Bone marrow (tissue), 2 donors: Measurements from ENCODE around the gene APOD.
A peak's percentile ranks its signal among the peaks of the same experiment; 100 is the strongest.

Experiments used
- DNase-seq, 2 donors: peaks; one replicate each; lab custom pipeline; 2025; lab: John Stamatoyannopoulos, UW

The APOD gene

GRCh38 chr3:195553268-195553667 lies 30.5 kb downstream of the APOD start:
- no peak for DNase-seq

GRCh38 chr3:195551381-195551978 lies 32.3 kb downstream of the APOD start:
- no peak for DNase-seq

DNA sequence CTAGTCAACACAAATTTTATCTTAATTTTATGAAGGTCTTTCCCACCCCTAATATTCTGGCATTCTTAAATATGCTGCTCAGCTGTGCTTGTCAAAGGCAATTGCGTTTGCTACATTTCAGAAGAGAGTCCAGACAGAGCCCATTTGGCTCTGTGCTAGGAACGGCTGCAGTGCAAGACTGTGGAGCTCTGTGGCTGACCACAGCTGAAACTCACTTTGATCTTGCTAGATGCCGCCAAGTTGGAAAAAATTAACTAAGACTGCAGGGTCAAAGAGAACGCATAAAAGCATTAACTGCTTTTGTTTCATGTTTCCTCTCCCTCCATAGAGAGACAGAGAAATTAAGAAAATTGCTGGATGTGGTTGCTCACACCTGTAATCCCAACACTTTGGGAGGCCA lies 33.0 kb downstream of the APOD start:
- DNase-seq: no peak

DNA sequence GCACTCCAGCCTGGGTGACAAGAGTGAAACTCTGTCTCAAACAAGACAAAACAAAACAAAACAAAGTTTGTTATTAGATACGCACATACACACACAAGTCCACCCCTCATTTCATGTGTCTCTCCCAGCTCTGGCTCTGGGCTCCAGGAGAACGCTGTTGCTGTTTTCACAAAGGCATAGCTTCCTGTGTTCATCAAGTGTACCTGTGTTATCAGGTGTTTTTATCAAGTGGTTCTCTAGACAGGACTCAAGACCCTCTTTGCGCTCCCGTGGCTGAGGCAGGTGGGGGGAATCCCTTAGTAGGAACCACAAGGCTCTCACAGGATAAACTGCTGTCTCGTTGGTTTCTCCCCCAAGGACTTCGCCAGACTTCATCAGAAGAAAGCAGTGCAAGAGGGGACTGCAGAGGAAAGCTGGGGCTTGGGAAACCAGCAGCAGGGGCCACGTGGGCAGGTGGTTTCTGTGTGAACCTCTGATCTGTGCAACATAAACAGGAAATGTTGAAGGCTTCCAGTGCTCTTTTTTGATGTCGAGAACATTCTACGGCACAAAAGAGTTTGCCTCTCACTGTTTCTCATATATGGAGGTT lies 33.7 kb downstream of the APOD start:
- DNase-seq: no peak

GRCh38 chr3:195548987-195549386 lies 34.8 kb downstream of the APOD start:
- DNase-seq: no peak

GRCh38 chr3:195548501-195548900 lies 35.2 kb downstream of the APOD start:
- no peak for DNase-seq

DNA sequence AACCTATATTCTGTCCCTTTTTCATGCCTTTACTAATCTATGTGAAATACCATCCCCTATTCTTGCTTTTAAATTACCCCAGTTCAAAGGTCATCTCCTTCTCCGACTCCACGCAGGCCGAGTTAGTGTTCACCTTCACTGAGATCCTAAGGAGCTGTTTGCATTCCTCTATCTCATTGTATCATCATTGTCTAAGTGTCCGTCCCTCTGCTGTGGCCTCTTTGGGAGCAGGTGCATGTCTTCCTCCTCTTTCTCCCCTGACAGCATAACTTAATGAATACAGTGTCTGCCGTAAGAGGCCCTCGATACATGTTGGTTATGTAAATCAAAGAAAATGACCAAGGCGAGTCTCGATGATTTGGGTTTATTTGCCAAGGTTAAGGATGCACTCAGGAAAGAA lies 35.7 kb downstream of the APOD start:
- DNase-seq: no peak

GRCh38 chr3:195546130-195546560 lies 37.6 kb downstream of the APOD start:
- no peak for DNase-seq

GRCh38 chr3:195544634-195545033 lies 39.1 kb downstream of the APOD start:
- DNase-seq: no peak

GRCh38 chr3:195544230-195544536 lies 39.6 kb downstream of the APOD start:
- no peak for DNase-seq

DNA sequence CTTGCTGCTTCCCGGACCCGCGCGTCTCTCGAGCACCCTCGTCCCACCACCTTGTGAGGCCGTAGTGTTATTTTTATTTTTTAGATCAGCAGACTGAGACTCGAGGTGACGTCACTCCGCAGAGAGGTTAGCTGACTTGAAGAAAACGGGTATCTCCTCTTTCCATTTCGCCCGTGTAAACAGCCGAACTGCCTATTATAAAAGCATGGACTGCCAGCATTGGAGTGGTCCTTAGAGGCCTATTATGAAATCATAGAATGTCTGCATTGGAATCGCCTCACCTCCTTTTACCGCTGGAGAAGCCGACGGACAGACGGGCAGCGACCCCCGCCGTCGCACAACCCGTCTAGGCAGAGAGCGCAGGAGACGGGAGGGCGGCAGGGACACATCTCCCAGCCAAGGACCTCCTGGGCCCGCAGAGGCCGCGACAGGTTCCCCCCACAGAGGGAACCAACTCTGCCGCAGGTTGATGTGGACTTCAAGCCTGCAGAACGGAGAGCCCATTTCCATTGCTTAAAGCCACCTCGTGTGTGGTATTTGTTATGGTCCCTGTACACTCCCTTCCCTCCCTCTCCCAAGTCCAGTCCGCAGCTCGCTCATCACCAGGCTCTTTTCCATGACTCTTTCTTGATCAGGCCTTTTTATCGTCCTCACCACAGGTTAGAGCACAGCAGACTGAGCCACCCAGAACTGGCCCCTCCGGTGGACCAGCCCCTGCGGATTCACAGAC lies 40.1 kb downstream of the APOD start:
- DNase-seq: no peak

DNA sequence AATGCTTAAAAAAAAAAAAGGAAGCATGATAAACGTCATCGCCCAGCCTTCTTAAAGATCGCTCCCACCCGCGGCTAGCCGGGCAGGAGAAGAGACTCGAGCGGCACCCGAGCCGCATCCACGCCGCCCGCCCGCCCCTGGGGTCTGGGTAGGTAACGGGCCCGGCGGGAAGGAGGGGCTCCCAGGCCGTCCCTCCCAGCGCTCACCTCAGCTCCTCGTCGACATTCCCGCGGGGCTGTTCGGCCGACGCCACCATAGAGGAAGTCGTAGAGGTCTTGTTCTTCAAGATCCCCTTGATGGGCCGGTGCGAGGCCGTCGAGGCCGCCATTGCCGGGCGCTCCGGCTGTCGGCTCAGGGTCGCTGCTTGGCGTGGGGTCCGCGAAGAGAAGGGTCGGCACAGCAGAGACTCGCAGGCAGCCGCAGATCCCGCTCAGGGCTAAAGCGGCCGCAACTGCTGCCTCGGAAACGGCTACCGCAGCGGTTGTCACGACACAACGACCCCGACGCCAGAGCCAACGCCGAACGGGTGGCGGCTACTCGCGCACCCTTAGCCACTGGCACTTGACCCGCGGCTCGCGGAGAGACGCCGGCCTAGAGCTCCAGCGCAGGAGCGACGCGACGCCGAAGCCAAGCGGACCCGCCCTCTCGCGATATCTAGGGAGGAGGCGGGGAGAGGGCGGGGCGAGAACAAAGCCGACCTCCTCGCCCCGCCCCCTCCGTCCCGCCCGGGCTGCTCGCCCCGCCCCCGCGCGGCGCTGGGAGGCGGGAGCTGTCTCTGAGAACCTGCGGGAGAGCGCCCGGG lies 40.8 kb downstream of the APOD start, which contains the start of gene PPP1R2:
TSS of gene PPP1R2 (minus strand) at position 628 of the 802 bp plus-strand sequence. CDS start at position 328, 300 bp downstream.
- DNase-seq: peak; percentile 53 to 70

GRCh38 chr3:195542316-195542697 lies 41.4 kb downstream of the APOD start:
- DNase-seq: no peak

GRCh38 chr3:195540511-195540910 lies 43.2 kb downstream of the APOD start:
- DNase-seq: no peak

- no peak for DNase-seq
Measured at GRCh38 chr3:195540027-195540426, 43.7 kb downstream of the APOD start.

DNA sequence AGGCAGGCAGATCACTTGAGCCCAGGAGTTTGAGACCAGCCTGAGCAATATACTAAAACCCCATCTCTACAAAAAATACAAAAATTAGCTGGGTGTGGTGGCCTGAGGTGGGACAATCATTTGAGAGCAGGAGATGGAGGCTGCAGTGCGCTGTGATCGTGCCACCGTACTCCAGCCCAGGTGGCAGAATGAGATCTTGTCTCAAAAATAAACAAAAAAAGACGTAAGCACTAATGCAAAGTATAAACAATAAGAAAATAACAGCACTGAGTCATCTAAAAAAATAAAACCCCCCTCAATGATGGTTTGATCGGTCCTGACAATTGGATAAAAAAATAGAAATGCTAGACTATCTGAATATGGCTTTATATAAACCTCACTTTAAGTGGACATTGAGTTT lies 44.3 kb downstream of the APOD start:
- no peak for DNase-seq

- no peak for DNase-seq
Measured at GRCh38 chr3:195537995-195538394, 45.7 kb downstream of the APOD start.

DNA sequence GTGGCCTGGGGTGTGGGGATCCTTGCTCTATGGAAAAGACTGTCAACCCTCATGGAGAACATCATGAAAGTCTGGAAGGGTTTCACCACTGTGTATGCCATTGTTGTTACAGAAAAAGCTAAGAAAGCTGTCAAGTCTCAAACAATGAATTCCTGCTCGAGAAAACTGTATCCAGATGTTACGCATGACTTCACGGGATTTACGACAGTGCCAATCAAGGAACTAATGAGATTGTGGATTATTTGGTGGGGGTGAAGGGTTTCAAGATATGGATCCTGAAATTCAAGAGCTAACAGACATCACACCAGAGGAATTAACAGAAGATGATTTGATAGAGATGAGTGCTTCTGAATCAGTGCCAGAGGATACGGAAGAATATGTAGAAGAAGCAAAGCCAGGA lies 48.4 kb downstream of the APOD start:
- no peak for DNase-seq

- DNase-seq: no peak
Measured at GRCh38 chr3:195532834-195533233, 50.9 kb downstream of the APOD start.

- no peak for DNase-seq
Measured at GRCh38 chr3:195532345-195532744, 51.4 kb downstream of the APOD start.

- no peak for DNase-seq
Measured at GRCh38 chr3:195531683-195532082, 52.1 kb downstream of the APOD start.

DNA sequence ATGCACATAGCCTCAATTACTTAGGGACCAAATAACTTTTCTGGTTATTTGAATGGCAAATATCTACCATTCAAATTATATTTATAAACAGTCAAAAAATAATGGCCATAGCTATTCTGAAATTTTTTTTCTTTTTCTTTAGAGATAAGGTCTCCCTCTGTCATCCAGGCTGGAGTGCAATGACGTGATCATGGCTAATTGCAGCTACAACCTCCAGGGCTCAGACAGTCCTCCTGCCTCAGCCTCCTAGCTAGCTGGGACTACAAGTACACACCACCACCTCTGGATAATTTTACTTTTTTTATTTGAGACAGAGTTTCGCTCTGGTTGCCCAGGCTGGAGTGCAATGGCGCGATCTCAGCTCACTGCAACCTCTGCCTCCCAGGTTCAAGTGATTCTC lies 57.2 kb downstream of the APOD start:
- no peak for DNase-seq
